HG03064 (cell line): ENCODE data around the gene SATB2.
A peak's percentile ranks its signal among the peaks of the same experiment; 100 is the strongest.

Experiments
- ATAC-seq: cut with Tn5 transposase; IDR thresholded peaks from one replicate; pipeline ENCODE4 v1.9.1; 2021; ENCODE audit warnings: low read depth; ENCODE audit not compliant: unreplicated experiment

SATB2 gene

DNA sequence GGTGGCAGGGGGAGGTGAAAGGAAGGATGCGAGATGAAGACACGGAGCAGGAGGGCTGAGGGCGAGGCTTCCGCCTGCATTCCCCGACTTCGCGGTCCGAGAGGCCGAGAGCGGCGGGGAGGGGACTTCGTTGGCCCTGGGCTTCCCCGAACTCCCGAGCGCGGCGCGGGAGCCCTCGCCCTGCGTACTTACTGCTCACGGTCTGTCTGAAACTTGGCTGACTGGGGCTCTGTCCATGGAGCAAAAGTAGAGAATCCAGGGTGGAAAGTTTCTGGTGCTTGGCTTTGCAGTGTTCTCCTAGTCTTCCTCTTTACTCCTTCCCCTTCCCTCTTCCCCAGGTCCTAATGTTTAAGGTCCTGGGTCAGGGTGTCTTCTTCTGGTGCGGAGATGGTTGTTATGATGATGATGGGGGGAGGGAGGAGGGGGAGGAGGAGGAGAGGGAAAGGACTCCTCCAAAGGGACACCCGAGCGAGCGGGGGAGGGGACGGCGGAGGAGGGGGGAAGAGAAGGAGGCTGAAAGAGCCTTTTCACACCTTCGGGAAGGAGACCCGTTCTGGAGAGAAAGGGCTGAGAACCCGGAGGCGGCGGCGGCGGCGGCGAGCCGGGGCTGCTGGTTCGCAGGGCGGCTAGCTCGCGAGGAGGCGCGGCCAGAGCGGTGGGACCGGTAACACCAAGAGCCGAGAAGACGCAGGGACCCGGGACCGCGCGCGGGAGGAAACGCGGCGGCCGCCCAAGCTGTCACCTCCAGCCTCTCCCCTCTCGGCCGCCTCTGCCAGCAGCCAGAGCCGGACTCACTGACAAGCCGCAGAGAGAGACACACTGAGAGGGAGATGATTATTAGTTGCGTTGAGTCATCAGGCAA is at the start of gene SATB2:
Gene SATB2, minus strand, starts transcription at position 793 of the 862 bp plus-strand sequence. CDS start 1,902 bp downstream, outside the sequence.
- no peak for ATAC-seq

- ATAC-seq, result no peak
Observed at GRCh38 chr2:199505755-199506403, 48.1 kb upstream of the SATB2 start.

GRCh38 chr2:199503148-199503547 is 45.4 kb upstream of the SATB2 start:
- no peak for ATAC-seq

- ATAC-seq, result no peak
Observed at GRCh38 chr2:199499005-199499404, 41.3 kb upstream of the SATB2 start.

GRCh38 chr2:199495147-199495546 is 37.4 kb upstream of the SATB2 start:
- ATAC-seq, result no peak

DNA sequence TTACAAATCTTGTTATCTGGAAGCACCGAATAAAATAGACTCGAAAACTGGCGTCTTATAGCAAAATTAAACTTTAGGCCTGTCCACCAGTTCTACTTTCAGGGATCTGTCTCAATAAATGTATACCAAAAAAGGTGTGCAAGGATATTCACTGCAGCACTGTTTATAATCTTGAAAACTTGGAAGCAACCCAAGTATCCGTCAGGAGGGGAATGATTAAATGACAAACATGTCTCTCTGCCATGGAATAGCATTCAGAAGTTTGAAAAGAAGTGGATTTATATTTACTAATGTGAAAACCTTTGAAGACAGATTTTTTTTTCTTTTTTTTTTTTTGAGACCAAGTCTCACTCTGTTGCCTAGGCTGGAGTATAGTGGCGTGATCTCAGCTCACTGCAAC is 32.3 kb upstream of the SATB2 start:
- ATAC-seq, result no peak

- peak; percentile 66 for ATAC-seq
Observed at GRCh38 chr2:199488772-199489400, 31.1 kb upstream of the SATB2 start.

GRCh38 chr2:199485732-199486335 is 28.1 kb upstream of the SATB2 start:
- ATAC-seq, result no peak

DNA sequence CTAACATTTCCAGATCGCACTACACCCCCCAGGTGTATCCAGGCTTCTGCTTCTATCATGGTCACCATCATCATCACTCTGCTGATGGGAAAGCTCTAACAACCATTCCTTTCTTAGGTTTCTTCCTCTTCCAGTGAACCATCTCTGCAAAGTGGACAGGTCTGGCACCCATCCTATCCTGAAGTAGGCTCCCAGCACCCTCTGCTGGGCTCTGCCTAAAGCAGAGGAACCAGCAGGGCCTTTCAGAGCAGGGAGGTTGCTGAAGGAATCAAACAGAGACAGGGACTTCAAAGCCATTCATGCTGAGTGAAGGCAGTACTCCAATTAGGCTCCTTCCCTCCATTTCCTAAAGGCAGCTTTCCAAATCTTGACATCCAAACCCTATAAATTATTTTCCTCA is 27.2 kb upstream of the SATB2 start:
- no peak for ATAC-seq

DNA sequence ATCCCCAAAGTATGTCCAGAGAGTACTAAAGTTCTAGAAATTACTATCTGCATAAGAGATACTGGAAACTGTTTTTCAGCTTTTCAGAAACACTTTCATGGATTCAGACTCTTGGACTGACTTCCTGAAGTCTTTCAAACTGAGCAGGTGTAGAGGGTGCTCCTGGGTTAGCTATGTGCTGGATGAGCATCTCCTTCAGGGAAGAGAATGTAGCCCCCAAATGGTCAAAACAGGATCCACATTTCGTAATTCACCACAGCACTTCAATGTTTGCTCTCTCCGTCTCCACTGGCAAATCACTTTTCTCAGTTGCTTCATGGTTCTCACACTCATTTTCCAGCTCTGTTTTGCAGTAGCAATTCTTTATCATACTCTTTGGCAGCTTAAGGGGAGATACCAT is 23.2 kb upstream of the SATB2 start:
- ATAC-seq, result no peak

DNA sequence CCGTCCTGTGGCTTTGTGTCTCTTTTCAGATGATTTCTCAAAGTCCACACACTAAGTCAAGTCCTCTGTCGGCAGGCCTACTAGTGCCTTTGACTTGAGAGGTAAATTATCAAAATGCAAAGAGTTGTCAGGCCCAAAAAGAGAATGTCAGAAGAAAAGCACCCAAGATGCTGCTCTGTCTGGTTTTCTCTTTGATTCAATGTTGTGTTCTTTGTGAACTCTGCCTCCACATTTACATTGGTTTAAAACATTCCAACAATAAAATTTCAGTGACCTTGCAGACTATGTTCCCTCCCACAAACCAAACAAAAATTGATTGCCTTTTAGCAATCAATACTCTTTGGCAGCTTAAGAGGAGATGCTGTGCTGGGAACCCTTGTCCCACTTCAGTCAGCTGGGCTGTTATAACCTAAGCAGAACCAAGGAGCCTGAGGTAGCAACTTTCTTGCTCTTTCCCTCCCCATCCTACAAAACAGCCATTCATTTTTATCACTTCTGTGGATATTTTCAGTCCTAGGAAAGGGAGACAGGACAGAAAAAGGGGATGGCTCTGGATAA is 19.6 kb upstream of the SATB2 start:
- no peak for ATAC-seq

DNA sequence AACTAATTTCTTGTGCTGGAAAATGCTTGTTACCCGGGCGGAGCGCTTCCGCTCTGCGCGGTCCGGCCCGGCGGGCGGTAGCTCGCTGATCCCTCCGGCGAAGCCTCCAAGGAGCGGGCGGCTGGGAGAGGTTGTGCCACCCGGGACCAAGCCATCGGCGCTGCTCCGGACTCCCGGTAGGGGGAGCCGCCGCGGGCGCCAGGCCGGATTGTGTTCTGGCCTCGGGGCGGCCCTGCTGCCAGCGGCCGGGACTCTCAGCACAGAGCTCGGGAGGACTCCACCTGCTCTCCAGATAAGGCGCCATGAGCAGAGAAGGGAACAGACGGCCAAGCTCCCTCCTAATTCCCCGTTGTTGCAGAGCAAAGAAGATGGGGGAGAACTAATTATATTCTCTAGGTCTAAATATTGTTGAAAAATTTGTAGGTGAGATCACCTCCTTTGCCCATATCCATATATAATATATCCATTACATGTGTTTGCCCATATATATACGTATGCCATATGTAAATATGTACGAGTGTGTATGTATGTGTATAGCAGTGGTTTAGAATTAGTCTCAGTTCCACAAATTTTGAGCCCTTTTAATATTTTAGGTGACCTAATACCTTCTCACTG is 13.8 kb upstream of the SATB2 start:
- peak; percentile 70 for ATAC-seq

DNA sequence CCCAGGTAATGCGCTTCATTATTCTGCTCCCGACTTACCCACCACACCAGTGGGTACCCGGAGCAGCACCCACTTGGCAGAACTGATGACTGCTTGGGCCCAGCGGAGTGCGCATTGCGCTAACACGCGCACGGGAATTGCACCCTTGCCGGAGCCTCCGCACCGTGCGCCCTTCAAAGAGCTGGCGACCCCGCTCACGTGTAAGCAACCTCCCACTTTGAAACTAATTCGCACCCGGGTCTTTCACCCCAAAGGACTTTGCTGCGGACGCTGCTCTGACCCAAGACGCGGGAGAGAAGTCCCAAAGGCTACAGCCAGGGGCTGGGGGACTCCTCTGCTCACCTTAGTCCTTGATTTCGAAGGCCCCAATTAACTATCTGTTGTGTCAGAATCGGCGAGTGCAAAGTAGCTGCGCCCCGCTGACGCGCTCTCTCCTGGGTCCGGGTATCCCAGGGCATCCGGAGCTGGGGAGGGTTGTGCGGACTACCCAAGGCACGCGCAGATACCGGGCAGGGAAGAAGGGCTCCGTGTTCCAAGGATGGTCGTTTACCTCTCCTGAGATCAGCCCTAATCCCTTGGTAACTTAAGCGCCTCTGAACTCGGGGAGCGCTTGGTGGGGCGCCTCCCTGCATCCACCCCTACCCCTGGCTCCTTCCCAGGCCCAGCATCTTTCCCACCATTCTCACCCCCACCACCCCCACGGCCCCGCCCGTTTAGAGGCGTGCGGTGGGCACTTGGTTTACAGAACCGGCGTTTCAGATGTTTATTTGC is 13.1 kb upstream of the SATB2 start:
- no peak for ATAC-seq

DNA sequence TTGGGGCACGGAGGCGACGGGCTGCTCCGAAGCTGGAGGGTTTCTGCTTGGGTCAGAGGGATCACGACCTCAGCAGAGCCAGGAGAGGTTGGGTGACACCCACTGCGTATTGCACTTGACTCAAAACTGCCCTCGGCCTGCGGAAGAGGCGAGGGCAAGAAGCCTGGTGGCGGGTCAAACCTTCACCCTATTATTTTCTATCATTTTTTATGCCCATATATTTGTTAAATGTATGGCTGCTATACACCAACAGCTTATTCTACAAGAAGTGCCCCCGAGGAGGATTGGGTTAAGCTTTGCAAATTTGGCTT is 12.6 kb upstream of the SATB2 start:
- no peak for ATAC-seq

DNA sequence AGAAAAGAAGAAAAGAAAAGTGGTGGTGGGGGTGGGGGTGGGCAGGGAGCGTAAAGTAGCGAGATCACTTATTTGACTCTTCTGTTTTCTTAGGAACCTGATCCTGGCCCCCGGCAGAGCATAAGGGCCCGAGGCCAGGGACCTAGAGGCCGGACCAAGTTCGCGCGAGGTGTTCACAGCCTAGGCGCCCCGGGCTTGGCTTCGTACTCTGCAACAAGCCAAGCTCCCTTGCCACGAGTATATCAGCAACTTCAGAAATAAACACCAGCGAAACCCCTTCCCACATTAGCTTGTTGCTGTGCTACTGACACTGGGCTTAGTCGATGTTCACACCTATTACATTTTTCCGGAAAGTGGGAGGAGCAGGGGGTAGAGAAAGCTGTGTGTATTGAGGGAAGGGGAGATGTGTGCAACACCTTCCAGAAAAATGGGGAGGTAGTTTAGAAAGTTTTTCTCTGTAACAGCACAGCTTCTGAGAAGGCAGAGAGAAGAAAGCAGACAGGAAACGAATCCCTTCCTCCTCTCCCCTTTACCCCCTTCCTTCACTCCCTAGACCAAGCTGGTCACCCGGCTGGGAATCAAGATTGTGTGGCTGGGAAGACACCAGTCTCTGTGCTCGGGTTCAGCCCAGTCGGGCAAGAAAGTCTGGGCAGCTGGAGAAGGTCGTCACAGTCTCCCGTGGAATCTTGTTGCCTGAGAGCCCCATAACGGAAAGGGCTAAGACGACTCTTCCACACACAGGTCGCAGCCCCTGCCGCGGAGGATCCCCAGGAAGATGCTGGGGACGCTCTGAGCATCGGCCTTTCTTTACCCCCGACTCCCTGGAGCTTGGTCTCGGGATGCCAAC is 12.0 kb upstream of the SATB2 start:
- no peak for ATAC-seq

DNA sequence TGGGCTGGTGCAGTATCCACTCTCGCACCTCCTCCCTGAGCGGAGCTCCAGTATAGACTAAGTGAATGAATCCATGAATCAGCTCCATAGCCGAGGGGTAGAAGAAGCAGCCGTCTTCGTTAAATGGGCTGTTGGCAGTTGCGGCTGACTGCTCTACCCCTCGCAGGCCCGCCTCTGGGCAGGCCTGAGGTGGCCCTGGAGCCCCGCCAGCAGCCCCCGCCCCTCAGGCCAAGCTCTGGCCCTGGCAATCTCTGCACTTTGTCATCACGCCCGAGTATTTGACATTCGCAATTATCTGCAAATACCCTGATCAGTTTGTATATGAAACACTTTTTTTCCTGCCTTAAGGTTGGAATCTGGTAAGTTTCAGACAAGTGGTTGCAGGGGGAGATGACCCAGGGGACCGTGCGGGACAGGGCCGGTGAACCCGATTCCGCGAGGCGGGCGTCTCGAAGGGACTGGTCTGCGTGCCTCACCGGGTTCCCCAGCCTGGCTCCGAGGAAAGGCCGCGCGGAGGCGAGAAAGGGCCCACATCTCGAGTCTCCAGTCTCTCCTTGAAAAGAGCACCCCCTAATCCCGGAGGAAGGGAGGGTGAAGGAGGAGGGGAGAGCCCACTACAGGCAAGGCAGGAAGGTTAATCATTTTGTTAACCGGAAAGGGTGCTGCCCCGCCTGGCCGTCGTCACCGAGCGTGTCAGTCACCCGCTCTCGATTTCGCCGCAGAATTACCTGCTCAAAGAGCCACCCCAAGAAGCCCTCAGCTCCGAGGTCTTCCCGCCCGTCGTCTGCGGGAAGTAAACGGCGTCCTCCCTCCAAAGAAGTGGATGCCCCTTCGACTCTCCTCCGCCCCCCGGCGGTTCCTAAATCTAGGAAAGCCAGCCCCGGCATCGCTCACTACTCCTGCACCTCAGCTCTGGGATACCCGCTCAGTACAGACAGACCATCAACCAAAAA is 11.1 kb upstream of the SATB2 start:
- no peak for ATAC-seq

GRCh38 chr2:199467066-199467822 is 9.5 kb upstream of the SATB2 start:
- no peak for ATAC-seq
